Activated T-helper 2 cell treated with anti-CD3 and anti-CD28 coated beads, Interferon-gamma antibody, Interleukin-2, Interleukin-4, amounts not matched to agents 10 μg/mL and 5 μg/mL and 100 μg/mL, durations not matched to agents 14 hours and 24 hours and 36 hours (primary cell): ENCODE results near the gene CACUL1. TPM values are rescaled to one million over a fixed set of nuclear protein-coding genes. Genes with fewer than 3 reads are reported as not detected.
"Not testable (repeated sequence)": the region's sequence is repeated elsewhere in the genome, so short reads cannot be mapped to it uniquely, and the experiment has no call there.

Experiments used
- DNase-seq: peaks from one replicate; pipeline ENCODE4 v3.0.0; 2021; ENCODE audit warnings: low spot score
- H3K27ac Mint-ChIP-seq: one replicate; pipeline ENCODE4 v1.8.0; 2021; ENCODE audit warnings: mixed read lengths
- H3K27me3 Mint-ChIP-seq: one replicate; pipeline ENCODE4 v1.8.0; 2021; ENCODE audit warnings: low read depth, mixed read lengths
- H3K36me3 Mint-ChIP-seq: one replicate; pipeline ENCODE4 v1.8.0; 2021; ENCODE audit warnings: low read depth, mixed read lengths
- H3K4me1 Mint-ChIP-seq: one replicate; pipeline ENCODE4 v1.8.0; 2021; ENCODE audit warnings: low read depth, mixed read lengths
- H3K4me3 Mint-ChIP-seq: one replicate; pipeline ENCODE4 v1.8.0; 2021; ENCODE audit warnings: low read depth, mild to moderate bottlenecking, moderate library complexity, mixed read lengths
- H3K9me3 Mint-ChIP-seq: one replicate; pipeline ENCODE4 v1.8.0; 2021; ENCODE audit warnings: mixed read lengths
- intact Hi-C: fragments of 100-400 bp; cut with micrococcal nuclease; formaldehyde crosslinking; loops from one replicate; pipeline ENCODE4 v1.15.1; 2023
- total RNA-seq: library from RNA; stranded (reverse); gene quantifications from 2 replicates; pipeline ENCODE4 v1.2.3, GENCODE V29; 2022

The CACUL1 gene
- total RNA-seq, 1 donor from 2014 or later, result 22.2 TPM

GRCh38 chr10:118666350-118666749, 88.4 kb downstream of the CACUL1 start:
- H3K27ac Mint-ChIP-seq, result no peak overlapping the region
- H3K36me3 Mint-ChIP-seq, result no peaks in the 10 kb centered on the region
- peaks cover 3% of the 10 kb centered on the region for H3K9me3 Mint-ChIP-seq
- DNase-seq, result no peak
- H3K4me3 Mint-ChIP-seq, result no peak overlapping the region
- peaks cover 10% of the 10 kb centered on the region for H3K27me3 Mint-ChIP-seq
- intact Hi-C loops, result no loop called here
- H3K4me1 Mint-ChIP-seq, result no peaks in the 10 kb centered on the region

GRCh38 chr10:118664321-118664720, 90.4 kb downstream of the CACUL1 start:
- Mint-ChIP-seq H3K4me1 (peaks cover 3% of the 10 kb centered on the region), H3K9me3 (peaks cover 3% of the 10 kb centered on the region), H3K36me3 (no peaks in the 10 kb centered on the region), H3K27me3 (peaks cover 15% of the 10 kb centered on the region), H3K27ac (no peak overlapping the region), H3K4me3 (no peak overlapping the region)
- intact Hi-C loops, result no loop called here
- no peak for DNase-seq

GRCh38 chr10:118663176-118663575, 91.6 kb downstream of the CACUL1 start:
- Mint-ChIP-seq H3K27me3 (peaks cover 15% of the 10 kb centered on the region), H3K4me1 (peaks cover 9% of the 10 kb centered on the region), H3K36me3 (no peaks in the 10 kb centered on the region), H3K4me3 (no peak overlapping the region), H3K27ac (no peak overlapping the region), H3K9me3 (peaks cover 3% of the 10 kb centered on the region)
- no peak for DNase-seq
- intact Hi-C loops, result no loop called here

GRCh38 chr10:118662228-118663035, 92.3 kb downstream of the CACUL1 start:
- no peak for DNase-seq
- intact Hi-C loops, result no loop called here

DNA sequence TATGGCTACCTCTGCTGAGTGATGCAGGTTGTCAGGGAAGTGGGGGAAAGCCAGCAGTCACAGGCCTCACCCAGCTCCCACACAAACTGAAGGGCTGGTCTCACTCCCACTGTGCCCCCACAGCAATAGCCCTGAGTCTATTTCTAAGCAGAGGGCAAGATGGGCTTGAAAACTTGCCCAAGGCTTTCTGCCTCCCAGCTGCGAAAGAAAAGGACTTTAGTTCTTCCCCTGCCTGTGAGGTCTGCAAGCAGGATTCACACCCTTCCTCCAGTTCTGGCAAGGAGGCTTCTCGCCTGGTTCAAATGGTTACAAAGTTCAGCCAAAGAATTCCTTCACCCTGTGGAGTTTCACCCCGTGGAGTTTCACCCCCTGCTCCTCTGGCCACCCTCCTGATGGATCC, 96.0 kb downstream of the CACUL1 start:
- intact Hi-C loops, result no loop called here
- peaks cover 13% of the 10 kb centered on the region for H3K4me1 Mint-ChIP-seq
- DNase-seq, result no peak
- H3K27ac Mint-ChIP-seq, result no peak overlapping the region
- H3K27me3 Mint-ChIP-seq, result peaks cover 25% of the 10 kb centered on the region
- no peak overlapping the region for H3K4me3 Mint-ChIP-seq
- peaks cover 3% of the 10 kb centered on the region for H3K9me3 Mint-ChIP-seq
- no peaks in the 10 kb centered on the region for H3K36me3 Mint-ChIP-seq

More at GRCh38 chr10:118662228-118663035, 92.3 kb downstream of the CACUL1 start:
- peaks cover 3% of the 10 kb centered on the region for H3K9me3 Mint-ChIP-seq
- H3K27ac Mint-ChIP-seq, result no peak overlapping the region
- H3K4me3 Mint-ChIP-seq, result no peak overlapping the region
- peaks cover 15% of the 10 kb centered on the region for H3K27me3 Mint-ChIP-seq
- no peaks in the 10 kb centered on the region for H3K36me3 Mint-ChIP-seq
- peaks cover 13% of the 10 kb centered on the region for H3K4me1 Mint-ChIP-seq

DNA sequence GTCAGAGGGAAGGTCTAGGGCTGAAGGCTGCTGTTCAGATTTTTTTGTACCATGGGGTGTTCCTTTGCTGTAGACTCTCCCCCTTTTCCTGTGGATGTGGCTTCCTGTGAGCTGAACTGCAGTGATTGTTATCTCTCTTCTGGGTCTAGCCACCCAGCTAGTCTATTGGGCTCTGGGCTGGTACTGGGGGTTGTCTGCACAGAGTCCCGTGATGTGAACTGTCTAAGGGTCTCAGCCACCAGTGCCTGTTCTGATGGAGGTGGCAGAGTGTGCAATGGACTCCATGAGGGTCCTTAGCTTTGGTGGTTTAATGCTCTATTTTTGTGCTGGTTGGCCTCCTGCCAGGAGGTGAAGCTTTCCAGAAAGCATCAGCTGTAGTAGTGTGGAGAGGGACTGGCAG, 96.6 kb downstream of the CACUL1 start:
- H3K4me1 Mint-ChIP-seq, result peaks cover 13% of the 10 kb centered on the region
- H3K9me3 Mint-ChIP-seq, H3K36me3 Mint-ChIP-seq, H3K27ac Mint-ChIP-seq, H3K4me3 Mint-ChIP-seq, intact Hi-C loops, DNase-seq: not testable (repeated sequence)
- H3K27me3 Mint-ChIP-seq, result peaks cover 24% of the 10 kb centered on the region

DNA sequence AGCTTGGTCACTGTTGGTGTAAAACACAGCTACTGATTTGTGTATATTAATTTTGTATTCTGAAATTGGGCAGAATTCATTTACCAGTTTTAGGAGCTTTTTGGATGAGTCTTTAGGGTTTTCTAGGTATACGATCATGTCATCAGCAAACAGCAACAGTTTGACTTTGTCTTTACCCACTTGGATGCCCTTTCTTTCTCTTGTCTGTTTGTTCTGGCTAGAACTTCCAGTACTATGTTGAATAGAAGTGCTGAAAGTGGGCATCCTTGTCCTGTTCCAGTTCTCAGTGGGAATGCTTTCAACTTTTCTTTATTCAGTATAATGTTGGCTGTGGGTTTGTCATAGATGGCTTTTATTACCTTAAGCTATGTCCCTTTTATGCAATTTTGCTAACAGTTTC, 109.5 kb downstream of the CACUL1 start:
- H3K36me3 Mint-ChIP-seq, intact Hi-C loops, H3K4me3 Mint-ChIP-seq, H3K9me3 Mint-ChIP-seq, H3K27ac Mint-ChIP-seq, H3K4me1 Mint-ChIP-seq, DNase-seq: not testable (repeated sequence)
- peaks cover 17% of the 10 kb centered on the region for H3K27me3 Mint-ChIP-seq

GRCh38 chr10:118642228-118642627, 112.5 kb downstream of the CACUL1 start:
- H3K9me3 Mint-ChIP-seq, result no peaks in the 10 kb centered on the region
- no peak overlapping the region for H3K27ac Mint-ChIP-seq
- intact Hi-C loops, result no loop called here
- no peak for DNase-seq
- H3K4me1 Mint-ChIP-seq, result no peaks in the 10 kb centered on the region
- H3K36me3 Mint-ChIP-seq, result no peaks in the 10 kb centered on the region
- peaks cover 3% of the 10 kb centered on the region for H3K27me3 Mint-ChIP-seq
- H3K4me3 Mint-ChIP-seq, result no peak overlapping the region

- no peaks in the 10 kb centered on the region for H3K4me1 Mint-ChIP-seq
- H3K9me3 Mint-ChIP-seq, result no peaks in the 10 kb centered on the region
- no peak for DNase-seq
- H3K27ac Mint-ChIP-seq, result no peak overlapping the region
- H3K27me3 Mint-ChIP-seq, result no peaks in the 10 kb centered on the region
- intact Hi-C loops, result no loop called here
- no peaks in the 10 kb centered on the region for H3K36me3 Mint-ChIP-seq
- H3K4me3 Mint-ChIP-seq, result no peak overlapping the region
Measured at GRCh38 chr10:118638680-118639079, 116.1 kb downstream of the CACUL1 start.

- no peak overlapping the region for H3K27ac Mint-ChIP-seq
- intact Hi-C loops, result no loop called here
- peaks cover 2% of the 10 kb centered on the region for H3K27me3 Mint-ChIP-seq
- H3K9me3 Mint-ChIP-seq, result no peaks in the 10 kb centered on the region
- no peak overlapping the region for H3K4me3 Mint-ChIP-seq
- DNase-seq, result no peak
- H3K36me3 Mint-ChIP-seq, result no peaks in the 10 kb centered on the region
- no peaks in the 10 kb centered on the region for H3K4me1 Mint-ChIP-seq
Measured at GRCh38 chr10:118635674-118636402, 118.9 kb downstream of the CACUL1 start.

DNA sequence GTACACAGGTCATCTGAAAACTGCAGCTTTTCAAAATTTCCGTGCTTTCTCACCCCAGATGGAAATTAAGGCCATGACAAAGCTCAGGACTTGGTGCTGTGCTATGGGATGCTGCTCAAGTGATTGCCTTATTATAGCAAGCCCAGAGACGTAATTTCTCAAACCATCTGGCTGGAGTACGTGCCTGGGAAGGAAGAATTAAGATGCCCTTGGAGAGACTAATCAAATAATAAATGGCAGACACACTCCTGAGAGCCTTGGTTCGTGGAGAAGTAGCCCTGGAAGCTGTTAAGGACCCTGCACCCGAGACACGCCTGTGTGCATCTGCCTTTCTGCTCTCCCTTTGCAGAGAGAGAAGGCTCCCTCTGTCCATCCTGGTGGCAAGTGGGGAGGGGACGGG, 121.0 kb downstream of the CACUL1 start:
- Mint-ChIP-seq H3K27ac (no peak overlapping the region), H3K4me1 (no peaks in the 10 kb centered on the region), H3K4me3 (no peak overlapping the region), H3K9me3 (no peaks in the 10 kb centered on the region), H3K36me3 (no peaks in the 10 kb centered on the region), H3K27me3 (peaks cover 3% of the 10 kb centered on the region)
- no peak for DNase-seq
- intact Hi-C loops, result no loop called here

GRCh38 chr10:118629211-118629610, 125.6 kb downstream of the CACUL1 start:
- Mint-ChIP-seq H3K36me3 (no peaks in the 10 kb centered on the region), H3K4me1 (no peaks in the 10 kb centered on the region), H3K9me3 (no peaks in the 10 kb centered on the region), H3K4me3 (no peak overlapping the region), H3K27ac (no peak overlapping the region), H3K27me3 (peaks cover 3% of the 10 kb centered on the region)
- intact Hi-C loops, result no loop called here
- no peak for DNase-seq

DNA sequence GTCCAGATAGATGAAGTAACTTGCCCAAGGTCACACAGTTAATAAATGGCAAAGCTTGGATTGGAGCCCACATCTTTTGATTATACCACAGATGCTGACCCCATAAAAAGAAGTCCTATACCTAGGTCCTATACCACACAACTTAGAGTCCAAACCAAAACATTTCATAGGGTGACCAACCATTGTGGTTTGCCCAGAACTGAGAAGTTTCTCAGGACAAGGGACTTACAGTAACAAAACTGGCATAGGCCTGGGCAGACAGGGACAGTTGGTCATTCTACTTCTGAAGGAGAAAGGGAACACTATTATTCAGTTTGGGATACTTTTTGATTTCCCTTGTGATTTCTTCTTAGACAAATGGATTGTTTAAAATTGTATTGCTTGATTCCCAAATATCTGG, 126.4 kb downstream of the CACUL1 start:
- Mint-ChIP-seq H3K27me3 (peaks cover 5% of the 10 kb centered on the region), H3K4me3 (no peak overlapping the region), H3K4me1 (no peaks in the 10 kb centered on the region), H3K27ac (no peak overlapping the region), H3K9me3 (no peaks in the 10 kb centered on the region), H3K36me3 (no peaks in the 10 kb centered on the region)
- no peak for DNase-seq
- intact Hi-C loops, result no loop called here
